ENCODE results near the gene CELF4. TPM values are rescaled to one million over a fixed set of nuclear protein-coding genes. Genes with fewer than 3 reads are reported as not detected.

Gene CELF4
- total RNA-seq, 4 donors from 2014 or later, result not detected

DNA sequence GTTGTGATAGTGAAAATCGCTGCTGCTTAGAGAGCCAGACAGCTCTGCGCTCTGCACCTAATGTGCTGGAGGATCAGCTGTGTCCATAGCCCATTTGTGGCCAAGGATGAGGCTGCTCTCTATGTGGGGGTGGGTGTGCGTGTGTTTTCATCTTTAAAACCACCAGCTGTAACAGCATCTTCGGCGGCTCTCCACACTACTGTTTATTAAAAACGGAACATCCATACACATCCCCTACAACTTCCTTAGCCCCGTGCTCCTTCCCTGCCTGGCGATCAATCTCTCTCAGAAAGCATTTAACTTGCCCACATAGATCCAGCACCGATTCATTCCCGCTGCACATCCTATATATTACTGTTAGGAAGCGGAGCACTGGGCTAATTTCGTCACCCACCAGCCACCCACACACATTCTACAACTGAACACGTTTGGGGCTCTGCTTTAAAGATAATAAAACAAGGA, 1.6 kb downstream of the CELF4 start:
- Histone ChIP-seq H3K4me3 (no peak overlapping the region), H3K27ac (no peak overlapping the region), H3K36me3 (no peaks in the 10 kb centered on the region), H3K4me1 (peaks cover 0 to 35% (median 11%) of the 10 kb centered on the region in 4 donors), H3K9me3 (no peaks in the 10 kb centered on the region), H3K27me3 (peaks cover 0 to 64% of the 10 kb centered on the region in 2 donors)
- no peak for TF ChIP-seq EP300 (IDR thresholded peaks at IDR 0.05)
- TF ChIP-seq, protein P1, sequence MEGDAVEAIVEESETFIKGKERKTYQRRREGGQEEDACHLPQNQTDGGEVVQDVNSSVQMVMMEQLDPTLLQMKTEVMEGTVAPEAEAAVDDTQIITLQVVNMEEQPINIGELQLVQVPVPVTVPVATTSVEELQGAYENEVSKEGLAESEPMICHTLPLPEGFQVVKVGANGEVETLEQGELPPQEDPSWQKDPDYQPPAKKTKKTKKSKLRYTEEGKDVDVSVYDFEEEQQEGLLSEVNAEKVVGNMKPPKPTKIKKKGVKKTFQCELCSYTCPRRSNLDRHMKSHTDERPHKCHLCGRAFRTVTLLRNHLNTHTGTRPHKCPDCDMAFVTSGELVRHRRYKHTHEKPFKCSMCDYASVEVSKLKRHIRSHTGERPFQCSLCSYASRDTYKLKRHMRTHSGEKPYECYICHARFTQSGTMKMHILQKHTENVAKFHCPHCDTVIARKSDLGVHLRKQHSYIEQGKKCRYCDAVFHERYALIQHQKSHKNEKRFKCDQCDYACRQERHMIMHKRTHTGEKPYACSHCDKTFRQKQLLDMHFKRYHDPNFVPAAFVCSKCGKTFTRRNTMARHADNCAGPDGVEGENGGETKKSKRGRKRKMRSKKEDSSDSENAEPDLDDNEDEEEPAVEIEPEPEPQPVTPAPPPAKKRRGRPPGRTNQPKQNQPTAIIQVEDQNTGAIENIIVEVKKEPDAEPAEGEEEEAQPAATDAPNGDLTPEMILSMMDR (IDR thresholded peaks at IDR 0.05), result no peak
- no peak for TF ChIP-seq POLR2A (IDR thresholded peaks at IDR 0.05)
- WGBS, 2 donors, result 28 to 40% methylated on average over 13 of the region's 13 CpGs
- no peak for DNase-seq (ENCODE audit: low spot score in 2 of 2)

DNA sequence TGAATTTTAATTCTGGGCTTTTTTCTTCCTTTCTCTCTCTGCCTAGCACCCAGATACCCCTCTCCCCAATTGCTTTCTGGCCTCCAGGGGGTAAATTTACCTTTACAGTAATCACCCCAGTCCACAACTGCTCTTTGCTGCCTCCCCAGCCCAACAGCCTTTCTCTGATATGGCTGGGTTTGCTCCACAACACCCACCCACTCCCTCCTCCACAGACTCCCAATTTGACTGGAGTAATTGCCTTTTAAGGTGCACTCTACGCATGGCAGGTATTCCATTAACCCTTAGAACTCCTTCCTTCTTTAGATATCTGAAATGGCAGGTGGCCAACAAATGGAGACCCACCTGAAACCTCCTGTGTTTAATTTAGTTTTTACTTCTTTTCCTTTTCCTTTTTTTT, 3.6 kb downstream of the CELF4 start:
- H3K4me3 ChIP-seq, result no peak overlapping the region
- TF ChIP-seq POLR2A (IDR thresholded peaks at IDR 0.05), result no peak
- TF ChIP-seq, protein P1 (IDR thresholded peaks at IDR 0.05), result no peak
- no peak for TF ChIP-seq EP300 (IDR thresholded peaks at IDR 0.05)
- H3K4me1 ChIP-seq, result peaks cover 0 to 22% (median 8%) of the 10 kb centered on the region in 4 donors
- DNase-seq (ENCODE audit: low spot score in 2 of 2), result no peak
- WGBS, 2 donors, result 18 to 24% methylated on average over 1 of the region's 1 CpG
- no peaks in the 10 kb centered on the region for H3K9me3 ChIP-seq
- no peak overlapping the region for H3K27ac ChIP-seq
- H3K36me3 ChIP-seq, result no peaks in the 10 kb centered on the region
- H3K27me3 ChIP-seq, result peaks cover 0 to 45% of the 10 kb centered on the region in 2 donors

- TF ChIP-seq POLR2A (IDR thresholded peaks at IDR 0.05) (no peak), EP300 (IDR thresholded peaks at IDR 0.05) (no peak)
- TF ChIP-seq, protein P1 (IDR thresholded peaks at IDR 0.05), result no peak
- no peak for DNase-seq (ENCODE audit: low spot score in 2 of 2)
- H3K27ac ChIP-seq, result no peak overlapping the region
- 29 to 31% methylated on average over 2 of the region's 2 CpGs for WGBS, 2 donors
- peaks cover 0 to 42% of the 10 kb centered on the region in 2 donors for H3K27me3 ChIP-seq
- peaks cover 0 to 5% (median 0%) of the 10 kb centered on the region in 4 donors for H3K4me1 ChIP-seq
- H3K36me3 ChIP-seq, result no peaks in the 10 kb centered on the region
- no peaks in the 10 kb centered on the region for H3K9me3 ChIP-seq
- H3K4me3 ChIP-seq, result no peak overlapping the region
Observed at GRCh38 chr18:37560003-37560402, 5.6 kb downstream of the CELF4 start.

DNA sequence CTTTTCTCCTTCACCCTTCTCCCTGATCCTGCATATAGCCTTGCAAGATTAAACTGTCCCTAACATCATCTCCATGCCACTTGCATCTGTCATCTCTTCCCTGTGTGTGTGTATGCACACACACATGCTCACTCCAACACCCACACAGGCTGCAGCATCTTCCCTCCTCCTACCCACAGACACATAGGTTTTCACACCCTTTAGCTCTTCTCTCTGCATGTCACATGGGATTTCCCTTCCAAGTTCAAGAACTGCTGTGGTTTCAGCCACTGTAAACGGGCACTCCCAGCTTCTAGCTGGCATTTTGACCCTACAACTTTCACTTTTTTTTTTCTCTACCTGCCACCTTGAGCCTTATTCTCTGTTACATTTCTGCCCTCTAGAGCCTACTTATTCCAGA, 6.4 kb downstream of the CELF4 start:
- no peak overlapping the region for H3K4me3 ChIP-seq
- peaks cover 0 to 34% of the 10 kb centered on the region in 2 donors for H3K27me3 ChIP-seq
- no peak for DNase-seq (ENCODE audit: low spot score in 2 of 2)
- TF ChIP-seq, protein P1 (IDR thresholded peaks at IDR 0.05), result no peak
- TF ChIP-seq POLR2A (IDR thresholded peaks at IDR 0.05) (no peak), EP300 (IDR thresholded peaks at IDR 0.05) (no peak)
- H3K4me1 ChIP-seq, result no peaks in the 10 kb centered on the region
- H3K36me3 ChIP-seq, result no peaks in the 10 kb centered on the region
- H3K9me3 ChIP-seq, result no peaks in the 10 kb centered on the region
- no peak overlapping the region for H3K27ac ChIP-seq
- WGBS, 2 donors, result 44% methylated on average over 1 of the region's 1 CpG

- Histone ChIP-seq H3K36me3 (no peaks in the 10 kb centered on the region), H3K4me1 (no peaks in the 10 kb centered on the region), H3K9me3 (no peaks in the 10 kb centered on the region), H3K4me3 (no peak overlapping the region), H3K27me3 (peaks cover 0 to 12% of the 10 kb centered on the region in 2 donors), H3K27ac (no peak overlapping the region)
- WGBS, 2 donors, result 24 to 31% methylated on average over 5 of the region's 5 CpGs
- no peak for DNase-seq (ENCODE audit: low spot score in 2 of 2)
- TF ChIP-seq, protein P1 (IDR thresholded peaks at IDR 0.05), result no peak
- TF ChIP-seq POLR2A (IDR thresholded peaks at IDR 0.05), result no peak
- TF ChIP-seq EP300 (IDR thresholded peaks at IDR 0.05), result no peak
Observed at GRCh38 chr18:37554399-37554787, 11.2 kb downstream of the CELF4 start.
